BJ (cell line): ENCODE measurements around the gene HSF4. TPM values are rescaled to one million over a fixed set of nuclear protein-coding genes. Genes with fewer than 3 reads are reported as not detected.

ENCODE experiments used
- CTCF ChIA-PET: fragments of 350-600 bp; formaldehyde crosslinking; extraction: SDS; loops from one replicate; lab custom pipeline; 2021; ENCODE audit warnings: antibody characterized with exemption, inconsistent platforms; lab: Yijun Ruan, JAX
- POLR2A ChIA-PET: fragments of 300-600 bp; sonication (Branson Sonifier 250); formaldehyde crosslinking; extraction: SDS; loops from one replicate; lab custom pipeline; 2021; ENCODE audit warnings: antibody characterized with exemption; lab: Charles Lee
- DNase-seq: peaks from one replicate; pipeline ENCODE4 v3.0.0-alpha.2; 2011; ENCODE audit warnings: low read depth
- H3K27me3 ChIP-seq: 2 replicates; pipeline ENCODE4 v1.6.0; 2011; ENCODE audit warnings: low read length; ENCODE audit not compliant: control insufficient read depth, insufficient read depth
- H3K36me3 ChIP-seq: 2 replicates; pipeline ENCODE4 v1.5.1; 2011; ENCODE audit warnings: low read length; ENCODE audit not compliant: control insufficient read depth, insufficient read depth
- H3K4me3 ChIP-seq: 2 replicates; pipeline ENCODE4 v1.5.1; 2011; ENCODE audit warnings: low read depth, mild to moderate bottlenecking, control low read depth, low read length
- CTCF ChIP-seq: IDR thresholded peaks from 2 replicates; pipeline ENCODE4 v1.5.1; 2011; ENCODE audit warnings: low read depth, mild to moderate bottlenecking, control low read depth, inconsistent platforms, low read length, moderate library complexity; ENCODE audit not compliant: insufficient read depth
- polyA plus RNA-seq: library from polyadenylated mRNA; depleted of rRNA; stranded (reverse); fragments of >200 nt; gene quantifications from 2 replicates; pipeline ENCODE4 v1.2.3, GENCODE V29; 2011

Gene HSF4
- polyA plus RNA-seq, 1 experiment, result 4.1 TPM

- no peak for DNase-seq
- ChIA-PET CTCF (interaction anchor here (0.8 to 3.2 kb wide), 2 partner anchors 9 to 45 kb away, joined by 3 to 14 read pairs; no protein-coding TSS in a partner anchor), POLR2A (interaction anchor here (1.0 kb wide), 1 partner anchor 129 kb away, joined by 3 read pairs; no protein-coding TSS in a partner anchor)
- Histone ChIP-seq H3K36me3 (peaks cover 30% of the 10 kb centered on the region), H3K27me3 (no peaks in the 10 kb centered on the region), H3K4me3 (no peak overlapping the region)
- no peak for TF ChIP-seq CTCF
Measured at GRCh38 chr16:67146523-67147357, 17.8 kb upstream of the HSF4 start.

GRCh38 chr16:67147437-67148140 lies 17.0 kb upstream of the HSF4 start:
- no peak for TF ChIP-seq CTCF
- peaks cover 25% of the 10 kb centered on the region for H3K36me3 ChIP-seq
- no peak overlapping the region for H3K4me3 ChIP-seq
- DNase-seq, result no peak
- CTCF ChIA-PET, result interaction anchor here (0.5 to 0.8 kb wide), 2 partner anchors 46 to 62 kb away, joined by 3 to 4 read pairs; no protein-coding TSS in a partner anchor
- no peaks in the 10 kb centered on the region for H3K27me3 ChIP-seq
- POLR2A ChIA-PET, result interaction anchor here (0.6 kb wide), 1 partner anchor 103 kb away, joined by 4 read pairs; no protein-coding TSS in a partner anchor

- no peak for TF ChIP-seq CTCF
- no peak for DNase-seq
- ChIA-PET CTCF (interaction anchor here (1.7 kb wide), 1 partner anchor 130 kb away, joined by 5 read pairs; no protein-coding TSS in a partner anchor), POLR2A (no interaction called here)
- H3K36me3 ChIP-seq, result peaks cover 22% of the 10 kb centered on the region
- no peaks in the 10 kb centered on the region for H3K27me3 ChIP-seq
- no peak overlapping the region for H3K4me3 ChIP-seq
Measured at GRCh38 chr16:67148221-67148620, 16.3 kb upstream of the HSF4 start.

GRCh38 chr16:67148656-67149275 lies 15.8 kb upstream of the HSF4 start:
- no peak for DNase-seq
- Histone ChIP-seq H3K36me3 (peaks cover 21% of the 10 kb centered on the region), H3K27me3 (no peaks in the 10 kb centered on the region), H3K4me3 (no peak overlapping the region)
- ChIA-PET POLR2A (no interaction called here), CTCF (interaction anchor here (0.5 to 2.6 kb wide), 5 partner anchors 9 to 298 kb away, joined by 3 to 12 read pairs (median 4); no protein-coding TSS in a partner anchor)
- TF ChIP-seq CTCF, result no peak
